ENCODE data around the gene ATRAID.

DNA sequence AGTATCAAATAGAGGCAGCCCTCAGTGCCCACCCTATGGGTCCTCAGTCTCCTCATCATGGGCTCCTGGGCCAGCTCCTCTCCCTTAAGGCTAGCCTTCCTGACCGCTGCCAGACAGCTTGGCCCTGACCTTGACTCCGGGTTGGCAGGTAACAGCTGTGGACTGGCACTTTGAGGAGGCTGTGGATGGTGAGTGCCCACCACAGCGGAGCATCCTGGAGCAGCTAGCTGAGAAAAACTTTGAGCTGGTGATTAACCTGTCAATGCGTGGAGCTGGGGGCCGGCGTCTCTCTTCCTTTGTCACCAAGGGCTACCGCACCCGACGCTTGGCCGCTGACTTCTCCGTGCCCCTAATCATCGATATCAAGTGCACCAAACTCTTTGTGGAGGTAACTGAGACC, 24.3 kb downstream of the ATRAID start:
- no peak for TF ChIP-seq CTCF (IDR thresholded peaks at IDR 0.05 in 8 of 11, conservative IDR thresholded peaks at IDR 0.05 in 3 of 11)
- TF ChIP-seq POLR2AphosphoS5 (IDR thresholded peaks at IDR 0.05), result no peak
- no peak for TF ChIP-seq POLR2A (IDR thresholded peaks at IDR 0.05)
